Astrocyte (in vitro differentiated cells and primary cell): ENCODE data around the gene CTBP2.

Experiments
- CTCF ChIP-seq: IDR thresholded peaks from 2 replicates; pipeline ENCODE4 v1.5.1; 2011; ENCODE audit warnings: low read depth, mild to moderate bottlenecking, inconsistent platforms, low read length, moderate library complexity; ENCODE audit not compliant: insufficient read depth
- EZH2 ChIP-seq: IDR thresholded peaks from 2 replicates; pipeline ENCODE4 v1.6.1; 2012; ENCODE audit warnings: mild to moderate bottlenecking, low read length, inconsistent platforms; ENCODE audit not compliant: insufficient read depth

GRCh38 chr10:125085258-125086054 lies 74.9 kb downstream of the CTBP2 start:
- TF ChIP-seq CTCF: no peak
- no peak for TF ChIP-seq EZH2
